Measurements from ENCODE around the gene RAD51B.

DNA sequence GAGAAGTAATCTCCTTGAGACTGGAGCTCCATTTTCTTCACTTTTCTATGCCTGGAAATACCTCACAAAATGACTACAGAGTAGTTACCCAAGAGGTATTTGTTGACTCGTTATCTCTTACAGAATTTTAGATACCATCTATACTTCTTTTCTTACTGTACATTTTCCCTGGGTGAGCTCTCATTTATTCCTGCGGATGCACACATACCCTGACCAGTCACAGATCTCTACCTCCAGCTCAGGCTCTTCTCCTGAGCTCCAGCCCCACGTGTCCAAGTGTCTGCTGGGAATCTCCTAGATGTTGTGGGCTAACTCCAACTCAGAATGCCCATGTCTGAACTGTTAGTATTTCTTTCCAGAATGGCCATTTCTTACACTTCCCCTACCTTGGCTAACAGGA is 403.1 kb downstream of the RAD51B start:
- TF ChIP-seq POLR2A (IDR thresholded peaks at IDR 0.05) (no peak), EP300 (IDR thresholded peaks at IDR 0.05) (no peak)
- TF ChIP-seq, protein P1, sequence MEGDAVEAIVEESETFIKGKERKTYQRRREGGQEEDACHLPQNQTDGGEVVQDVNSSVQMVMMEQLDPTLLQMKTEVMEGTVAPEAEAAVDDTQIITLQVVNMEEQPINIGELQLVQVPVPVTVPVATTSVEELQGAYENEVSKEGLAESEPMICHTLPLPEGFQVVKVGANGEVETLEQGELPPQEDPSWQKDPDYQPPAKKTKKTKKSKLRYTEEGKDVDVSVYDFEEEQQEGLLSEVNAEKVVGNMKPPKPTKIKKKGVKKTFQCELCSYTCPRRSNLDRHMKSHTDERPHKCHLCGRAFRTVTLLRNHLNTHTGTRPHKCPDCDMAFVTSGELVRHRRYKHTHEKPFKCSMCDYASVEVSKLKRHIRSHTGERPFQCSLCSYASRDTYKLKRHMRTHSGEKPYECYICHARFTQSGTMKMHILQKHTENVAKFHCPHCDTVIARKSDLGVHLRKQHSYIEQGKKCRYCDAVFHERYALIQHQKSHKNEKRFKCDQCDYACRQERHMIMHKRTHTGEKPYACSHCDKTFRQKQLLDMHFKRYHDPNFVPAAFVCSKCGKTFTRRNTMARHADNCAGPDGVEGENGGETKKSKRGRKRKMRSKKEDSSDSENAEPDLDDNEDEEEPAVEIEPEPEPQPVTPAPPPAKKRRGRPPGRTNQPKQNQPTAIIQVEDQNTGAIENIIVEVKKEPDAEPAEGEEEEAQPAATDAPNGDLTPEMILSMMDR (IDR thresholded peaks at IDR 0.05) = no peak

Measured in tibial nerve (tissue), 4 donors.